Measurements from ENCODE around the gene LRRC74B.
A peak's percentile ranks its signal among the peaks of the same experiment; 100 is the strongest.

Gene LRRC74B

DNA sequence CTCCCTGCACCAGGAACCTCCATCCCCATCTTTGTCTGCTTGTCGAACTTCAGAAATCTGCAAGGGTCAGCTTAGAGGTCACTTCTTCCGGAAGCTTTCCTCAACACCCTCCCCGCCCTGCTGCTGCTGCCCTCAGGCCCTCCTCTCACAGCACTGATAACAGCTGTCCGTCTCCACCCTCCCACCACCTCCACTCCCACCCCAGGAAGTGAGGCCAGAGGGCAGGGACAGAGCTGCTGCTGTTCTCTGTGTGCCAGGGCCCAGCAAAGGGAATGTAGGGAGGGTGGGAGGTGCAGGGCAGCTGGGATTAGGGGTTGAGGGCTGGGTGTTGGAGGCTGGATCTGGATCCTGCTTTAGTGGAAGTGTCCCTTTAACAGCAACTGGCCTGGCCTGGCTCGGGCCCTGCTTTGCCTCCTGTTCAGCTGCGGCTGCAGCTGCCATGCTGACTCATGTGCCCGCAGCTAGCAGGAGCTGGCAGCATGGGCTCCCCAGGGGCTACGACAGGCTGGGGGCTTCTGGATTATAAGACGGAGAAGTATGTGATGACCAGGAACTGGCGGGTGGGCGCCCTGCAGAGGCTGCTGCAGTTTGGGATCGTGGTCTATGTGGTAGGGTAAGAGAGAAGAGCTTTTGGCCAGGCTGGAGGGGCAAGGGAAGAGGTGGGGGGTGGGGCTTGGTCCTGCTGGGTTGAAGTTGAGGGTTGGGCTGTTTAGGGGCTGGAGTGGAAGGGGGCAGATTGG, 30.9 kb upstream of the LRRC74B start, which contains the start of gene P2RX6:
Gene P2RX6, plus strand, starts transcription at position 440 of the 740 bp plus-strand sequence. Its CDS starts 10 bp downstream, at position 450.
- DNase-seq, result peak; percentile 90

DNA sequence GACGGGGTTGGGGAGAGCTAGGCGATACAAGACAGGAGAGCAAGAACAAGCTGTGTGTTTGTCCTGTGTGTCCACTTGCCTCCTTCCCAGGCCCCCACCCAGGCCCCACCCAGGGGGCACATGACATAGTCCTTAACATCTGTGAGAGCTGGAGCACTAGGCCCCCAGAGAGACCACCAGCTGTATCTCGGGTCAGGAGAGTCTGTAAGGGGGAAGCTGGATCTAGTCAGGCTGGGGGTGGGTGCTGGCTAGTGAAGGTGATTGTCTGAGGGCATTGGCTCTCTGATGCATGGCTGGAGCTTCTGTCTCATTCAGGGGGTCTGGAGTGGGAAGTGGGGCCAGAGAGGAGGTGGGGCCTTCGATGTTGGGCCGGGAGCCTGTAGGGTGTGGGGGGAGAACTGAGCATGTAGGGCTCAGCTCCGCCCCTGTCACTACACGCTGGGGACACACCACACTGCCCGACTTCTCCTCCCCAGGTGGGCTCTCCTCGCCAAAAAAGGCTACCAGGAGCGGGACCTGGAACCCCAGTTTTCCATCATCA, 30.2 kb upstream of the LRRC74B start:
- no peak for DNase-seq

DNA sequence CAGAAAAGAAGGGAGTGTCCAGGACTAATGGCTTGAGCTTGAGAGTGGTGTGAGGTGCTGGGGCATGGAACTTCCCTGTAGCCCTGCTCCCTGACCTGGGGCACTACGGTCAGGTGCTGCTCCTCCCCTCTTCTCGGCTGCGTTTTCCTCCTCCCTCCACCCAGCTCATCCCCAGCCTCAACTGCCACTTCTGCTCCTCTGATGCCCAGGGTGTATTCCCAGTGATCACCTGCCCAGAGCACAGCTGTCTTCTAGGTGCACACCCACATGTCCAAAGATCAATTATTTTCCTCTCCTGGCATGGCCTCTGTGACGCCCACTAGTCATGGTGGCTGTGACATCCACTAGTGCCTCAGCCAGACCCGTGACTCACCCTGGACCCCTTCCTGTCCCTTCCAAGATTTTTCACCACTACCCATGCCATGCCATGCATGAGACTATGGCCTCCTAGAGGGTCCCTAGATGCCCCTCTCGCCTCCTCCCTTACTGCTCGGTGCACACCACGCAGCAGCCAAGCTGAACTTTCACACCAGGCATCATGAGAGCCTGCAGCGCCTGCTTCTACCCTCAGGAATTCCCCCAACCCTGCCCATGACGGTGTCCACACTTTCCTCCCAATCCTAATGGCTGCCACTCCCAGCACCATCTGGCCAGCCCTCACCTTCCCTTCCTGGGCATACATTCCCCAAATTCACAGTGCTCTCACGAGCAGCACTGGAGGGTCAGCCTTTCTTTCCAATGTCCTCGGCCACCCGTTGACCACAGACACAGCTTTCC, 28.9 kb upstream of the LRRC74B start:
- no peak for DNase-seq

DNA sequence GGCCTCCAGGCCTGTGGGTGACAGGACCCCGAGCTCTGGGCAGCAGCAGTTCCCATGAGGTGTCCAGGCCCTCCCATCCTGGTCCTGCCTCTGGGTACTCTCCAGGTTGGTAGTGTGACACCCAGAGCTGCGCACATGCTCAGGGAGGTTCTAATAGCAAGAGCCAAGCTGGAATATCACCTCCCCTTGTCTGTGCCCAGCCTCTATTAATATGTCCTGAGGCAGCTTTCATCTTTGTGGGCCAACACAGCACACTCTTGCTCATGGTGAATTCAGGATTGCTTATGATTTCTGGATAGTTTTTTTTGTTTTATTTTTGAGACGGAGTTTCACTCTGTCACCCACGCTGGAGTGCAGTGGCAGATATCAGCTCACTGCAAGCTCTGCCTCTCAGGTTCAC, 27.4 kb upstream of the LRRC74B start:
- DNase-seq, result no peak

DNA sequence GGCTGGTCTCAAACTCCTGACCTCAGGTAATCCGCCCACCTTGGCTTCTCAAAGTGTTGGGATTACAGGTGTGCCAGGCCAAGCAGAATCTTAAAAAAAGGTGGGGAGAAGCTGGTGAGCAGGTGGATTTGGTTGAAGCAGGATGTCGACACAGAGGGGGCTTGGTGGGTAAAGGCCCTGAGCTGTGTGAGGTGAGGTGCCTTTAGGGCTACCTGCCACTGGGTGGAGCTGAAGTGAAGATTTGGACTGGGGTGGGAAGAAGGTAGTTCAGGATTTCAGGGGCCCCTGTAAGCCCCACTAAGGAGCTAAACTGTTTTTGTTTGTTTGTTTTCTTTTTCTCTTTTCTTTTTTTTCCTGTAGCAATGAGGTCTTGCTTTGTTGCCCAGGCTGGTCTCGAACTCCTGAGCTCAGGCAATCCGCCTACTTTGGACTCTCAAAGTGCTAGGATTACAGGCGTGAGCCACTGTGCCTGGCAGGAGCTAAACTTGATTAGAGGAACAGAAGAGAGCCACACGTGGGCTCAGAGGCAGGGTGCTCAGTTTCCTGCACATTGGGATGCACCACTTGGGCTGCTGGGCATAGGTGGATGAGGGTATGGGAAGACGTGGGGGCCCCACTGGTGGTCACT, 24.8 kb upstream of the LRRC74B start:
- peak; percentile 70 for DNase-seq

DNA sequence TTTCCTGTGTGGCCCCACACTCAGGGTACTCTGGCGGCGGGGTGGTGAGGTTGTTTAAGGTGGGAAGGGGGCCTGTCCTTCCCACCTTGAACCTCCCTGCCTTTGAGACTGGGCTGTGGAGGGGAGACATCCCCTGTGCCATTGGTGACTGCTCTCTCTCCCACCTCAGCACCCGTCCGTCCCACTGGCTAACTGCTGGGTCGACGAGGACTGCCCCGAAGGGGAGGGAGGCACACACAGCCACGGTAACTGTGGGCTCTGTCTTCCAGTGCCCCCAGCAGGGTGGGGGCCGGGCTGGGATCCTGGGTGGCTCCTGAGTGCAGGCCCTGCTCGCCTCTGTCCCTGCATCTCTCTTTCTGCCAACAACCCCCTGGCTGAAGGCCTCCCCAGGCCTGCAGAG, 23.2 kb upstream of the LRRC74B start:
- DNase-seq, result no peak

DNA sequence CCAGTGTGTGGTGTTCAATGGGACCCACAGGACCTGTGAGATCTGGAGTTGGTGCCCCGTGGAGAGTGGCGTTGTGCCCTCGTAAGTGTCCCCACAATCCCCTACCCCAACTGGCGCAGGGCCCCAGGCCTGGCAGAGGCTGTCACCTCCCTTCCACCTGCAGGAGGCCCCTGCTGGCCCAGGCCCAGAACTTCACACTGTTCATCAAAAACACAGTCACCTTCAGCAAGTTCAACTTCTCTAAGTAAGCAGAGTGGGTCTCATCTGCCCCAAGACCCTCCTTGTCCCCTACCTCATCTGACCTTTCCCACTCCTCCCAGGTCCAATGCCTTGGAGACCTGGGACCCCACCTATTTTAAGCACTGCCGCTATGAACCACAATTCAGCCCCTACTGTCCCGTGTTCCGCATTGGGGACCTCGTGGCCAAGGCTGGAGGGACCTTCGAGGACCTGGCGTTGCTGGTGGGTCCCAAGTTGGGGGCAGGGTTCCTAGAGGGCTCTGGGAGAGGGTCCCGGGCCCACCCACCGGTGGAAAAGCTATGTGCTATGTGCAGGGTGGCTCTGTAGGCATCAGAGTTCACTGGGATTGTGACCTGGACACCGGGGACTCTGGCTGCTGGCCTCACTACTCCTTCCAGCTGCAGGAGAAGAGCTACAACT, 22.7 kb upstream of the LRRC74B start:
- no peak for DNase-seq

DNA sequence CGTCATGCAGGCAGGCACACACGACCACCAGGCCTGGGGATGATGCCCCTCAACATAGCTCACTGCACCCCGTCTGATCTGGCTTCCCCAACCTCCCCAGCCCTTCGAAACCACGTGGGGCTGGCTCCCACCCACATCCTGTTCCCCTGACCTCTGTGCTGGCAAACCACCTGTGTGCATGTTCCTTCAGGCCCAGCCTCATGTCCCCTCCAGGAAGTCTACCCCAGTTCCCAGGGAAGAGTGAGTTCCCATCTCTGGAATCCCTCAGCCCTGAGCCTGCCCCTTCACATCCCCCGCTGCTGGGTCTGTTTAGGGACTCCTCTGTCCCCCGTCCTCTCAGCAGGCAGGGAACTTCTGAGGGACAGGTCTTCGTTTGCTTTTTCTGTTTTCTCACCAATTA, 20.5 kb upstream of the LRRC74B start:
- DNase-seq, result no peak

DNA sequence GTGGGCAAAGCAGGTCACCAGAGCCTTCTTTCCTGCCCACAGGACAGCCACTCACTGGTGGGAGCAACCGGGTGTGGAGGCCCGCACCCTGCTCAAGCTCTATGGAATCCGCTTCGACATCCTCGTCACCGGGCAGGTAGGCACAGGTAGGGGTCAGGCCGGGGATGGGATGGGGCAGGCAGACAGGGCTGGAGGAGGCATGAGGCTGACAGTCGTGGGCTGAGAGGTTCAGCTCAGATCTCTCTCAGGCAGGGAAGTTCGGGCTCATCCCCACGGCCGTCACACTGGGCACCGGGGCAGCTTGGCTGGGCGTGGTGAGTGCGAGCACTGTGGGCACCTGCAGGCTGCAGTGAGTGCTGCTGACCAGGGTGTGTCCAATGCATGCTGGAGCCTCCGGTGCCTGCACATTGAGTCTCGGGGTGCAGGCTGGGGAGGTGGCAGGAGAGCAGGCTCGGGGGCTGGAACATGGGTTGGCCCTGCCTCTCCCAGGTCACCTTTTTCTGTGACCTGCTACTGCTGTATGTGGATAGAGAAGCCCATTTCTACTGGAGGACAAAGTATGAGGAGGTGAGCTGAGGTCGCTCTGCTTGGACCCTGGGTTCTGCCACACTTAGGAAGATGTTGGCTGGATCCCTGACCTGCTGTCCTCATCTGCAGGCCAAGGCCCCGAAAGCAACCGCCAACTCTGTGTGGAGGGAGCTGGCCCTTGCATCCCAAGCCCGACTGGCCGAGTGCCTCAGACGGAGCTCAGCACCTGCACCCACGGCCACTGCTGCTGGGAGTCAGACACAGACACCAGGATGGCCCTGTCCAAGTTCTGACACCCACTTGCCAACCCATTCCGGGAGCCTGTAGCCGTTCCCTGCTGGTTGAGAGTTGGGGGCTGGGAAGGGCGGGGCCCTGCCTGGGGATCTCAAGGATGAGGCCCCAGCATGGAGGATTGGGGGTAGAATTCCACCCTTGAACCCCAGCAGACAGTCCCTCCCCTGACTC, 19.7 kb upstream of the LRRC74B start:
- no peak for DNase-seq

DNA sequence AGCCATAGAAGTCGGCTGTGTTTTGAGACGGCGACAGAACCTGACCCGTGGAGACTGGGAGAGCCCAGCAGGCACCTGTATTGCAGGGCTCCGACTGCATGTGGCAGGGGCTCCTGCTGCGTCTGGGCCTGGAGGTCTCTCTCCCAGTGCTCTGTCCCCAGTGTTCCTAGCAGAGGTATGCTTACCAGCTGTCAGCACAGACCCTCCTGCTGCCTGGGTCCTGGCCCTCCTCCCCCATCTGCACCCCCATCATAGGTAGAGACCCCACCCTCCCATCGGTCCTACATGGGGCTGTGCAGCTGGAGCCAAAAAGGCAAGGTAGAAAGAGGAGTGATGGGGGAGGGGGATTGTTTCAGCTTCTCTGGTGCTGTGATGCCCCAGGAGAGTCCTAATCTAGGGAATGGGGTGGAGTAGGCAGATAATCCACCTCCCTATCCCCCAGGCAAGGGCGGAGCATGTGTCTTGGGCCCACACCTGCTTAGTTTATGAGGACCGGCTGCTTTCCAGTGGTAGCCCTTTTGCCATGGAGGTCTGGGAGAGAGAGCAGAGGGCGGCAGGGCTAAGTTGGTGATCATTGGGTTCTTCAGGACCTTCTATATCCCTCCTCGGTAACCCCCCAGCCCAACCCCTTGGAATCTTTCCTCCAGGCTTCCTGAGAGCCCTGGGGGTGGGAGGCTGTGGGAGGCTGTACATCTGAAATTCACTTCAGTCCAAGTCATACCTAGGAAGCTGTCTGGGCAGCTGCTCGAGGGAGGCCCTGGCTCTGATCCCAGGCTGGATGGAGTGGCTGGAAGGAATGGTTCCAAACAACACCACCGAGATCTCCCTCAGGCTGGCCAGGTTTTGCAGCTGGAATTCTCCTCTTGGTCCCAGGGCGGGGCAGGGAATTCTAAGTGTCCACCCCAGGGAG, 18.7 kb upstream of the LRRC74B start:
- no peak for DNase-seq

DNA sequence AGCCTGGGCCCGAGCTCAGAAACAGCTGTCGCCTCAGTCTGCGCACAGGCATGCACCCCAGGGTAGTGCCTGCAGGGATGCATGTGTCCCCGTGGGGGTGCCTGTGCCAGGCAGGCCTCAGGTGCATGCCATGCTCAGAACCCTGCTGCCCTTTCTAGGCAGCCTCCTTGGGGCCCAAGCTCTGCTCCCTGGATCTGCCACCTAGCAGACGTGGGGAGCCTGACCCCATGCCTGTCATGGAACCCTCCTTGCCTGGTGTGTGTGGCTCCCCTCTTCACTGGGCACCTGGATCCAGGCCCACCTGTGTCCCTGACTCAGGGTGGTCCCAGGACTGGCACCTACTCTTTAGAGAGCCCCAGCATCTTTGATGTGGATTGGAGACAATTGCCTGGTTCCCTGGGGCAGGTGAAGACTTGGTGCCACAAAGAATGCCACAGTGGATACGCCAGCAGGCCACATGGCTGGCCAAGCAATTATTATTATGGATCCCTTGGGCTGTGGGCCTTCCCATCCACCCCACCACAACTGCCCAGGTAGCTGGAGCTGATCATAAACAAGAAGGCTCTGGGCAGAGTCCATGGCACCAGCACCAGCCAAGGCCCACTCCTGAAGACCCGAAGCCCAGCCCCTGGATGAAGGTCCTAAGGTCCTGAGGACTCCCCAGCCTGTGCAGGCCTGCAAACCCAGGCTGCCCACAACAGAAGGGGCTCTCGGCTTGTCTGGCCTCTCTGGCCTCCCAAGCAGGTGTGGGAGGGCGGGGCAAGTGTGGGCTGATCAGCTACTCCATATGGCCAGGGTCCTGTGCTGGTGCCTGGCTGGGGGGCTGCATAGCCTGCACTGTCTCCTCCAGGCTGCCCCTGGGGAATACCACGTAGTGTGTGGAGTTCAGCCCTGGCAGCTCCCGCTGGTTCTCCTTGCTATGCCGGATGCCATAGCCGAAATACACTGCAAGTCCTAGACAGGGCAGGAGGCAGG, 17.2 kb upstream of the LRRC74B start:
- no peak for DNase-seq

DNA sequence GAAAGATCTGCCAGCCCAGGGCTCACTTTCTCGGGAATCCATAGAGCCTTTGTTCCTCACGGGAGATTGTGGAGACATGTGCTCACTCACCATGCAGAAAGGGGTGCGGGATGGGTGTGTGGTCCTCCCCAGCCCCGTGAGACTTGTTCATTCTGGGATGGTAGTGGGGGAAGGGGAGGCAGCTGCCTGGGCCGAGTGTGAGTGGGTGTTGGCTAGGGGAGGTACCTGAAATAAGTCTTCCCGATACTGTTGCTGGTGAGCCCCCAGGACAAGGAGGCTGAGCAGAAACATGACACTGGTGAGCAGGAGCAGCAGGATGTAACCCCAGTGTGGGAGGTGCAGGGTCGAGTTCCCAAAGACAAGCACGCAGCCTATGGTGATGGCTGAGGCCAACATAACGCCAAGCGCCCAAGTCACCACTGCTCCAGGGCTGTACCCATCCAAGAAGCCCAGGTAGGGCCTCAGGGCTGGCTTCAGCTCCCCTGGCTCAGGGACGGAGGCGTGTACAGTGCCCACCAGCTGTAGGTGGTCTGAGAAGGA, 16.2 kb upstream of the LRRC74B start:
- no peak for DNase-seq

DNA sequence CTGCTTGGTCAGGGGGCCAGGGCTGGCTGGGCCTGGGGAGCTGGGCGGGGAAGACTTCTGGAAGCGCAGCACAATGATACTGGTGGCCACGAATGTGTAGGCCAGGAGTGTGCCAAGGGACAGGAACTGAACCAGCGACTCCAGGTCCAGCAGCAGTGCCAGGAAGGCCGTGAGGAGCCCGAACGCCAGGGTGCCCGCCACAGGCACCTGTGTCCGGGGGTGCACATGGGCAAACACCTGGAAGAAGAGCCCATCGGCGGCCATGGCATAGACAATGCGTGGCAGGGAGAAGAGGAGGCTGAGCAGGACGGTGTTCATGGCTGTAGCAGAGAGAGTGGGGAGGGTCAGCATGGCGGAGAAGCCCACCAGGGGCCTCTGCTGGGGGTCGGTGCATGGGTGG, 15.7 kb upstream of the LRRC74B start:
- DNase-seq, result no peak

DNA sequence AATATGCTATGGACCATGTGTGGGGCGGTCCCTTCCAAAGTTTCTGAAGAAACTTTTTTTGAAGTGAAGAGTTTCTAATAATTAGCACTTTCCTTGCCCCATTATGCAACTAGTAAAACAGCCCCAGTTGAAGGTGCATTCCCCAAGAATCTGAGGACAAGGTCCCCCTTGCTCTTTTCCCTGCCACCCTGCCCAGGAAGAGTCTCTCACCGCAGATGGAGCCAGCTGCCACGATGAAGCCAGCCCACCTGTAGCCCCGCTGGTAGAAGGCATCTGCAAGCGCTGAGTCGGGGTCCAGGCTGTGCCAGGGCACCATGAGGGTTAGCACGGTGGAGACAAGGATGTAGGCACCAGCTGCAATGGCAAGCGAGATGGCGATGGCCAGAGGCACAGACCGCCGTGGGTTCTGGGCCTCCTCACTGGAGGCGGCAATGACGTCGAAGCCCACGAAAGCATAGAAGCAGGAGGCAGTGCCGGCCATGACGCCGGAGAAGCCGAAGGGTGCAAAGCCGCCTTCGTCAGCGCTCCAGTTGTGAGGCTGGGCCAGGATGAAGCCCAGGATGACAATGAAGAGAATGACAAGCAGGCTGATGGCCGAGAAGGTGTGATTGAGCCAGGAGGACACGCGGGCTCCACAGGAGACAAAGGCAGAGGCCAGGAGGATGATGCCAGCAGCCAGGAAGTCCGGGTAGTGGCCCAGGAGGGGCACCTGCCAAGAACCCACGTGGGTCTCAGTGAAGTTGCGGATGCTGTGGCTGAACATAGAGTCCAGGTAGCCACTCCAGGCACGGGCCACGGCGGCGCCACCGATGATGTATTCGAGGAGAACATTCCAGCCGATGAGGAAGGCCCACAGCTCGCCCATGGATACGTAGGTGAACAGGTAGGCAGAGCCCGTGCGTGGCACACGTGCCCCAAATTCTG, 14.9 kb upstream of the LRRC74B start:
- no peak for DNase-seq

DNA sequence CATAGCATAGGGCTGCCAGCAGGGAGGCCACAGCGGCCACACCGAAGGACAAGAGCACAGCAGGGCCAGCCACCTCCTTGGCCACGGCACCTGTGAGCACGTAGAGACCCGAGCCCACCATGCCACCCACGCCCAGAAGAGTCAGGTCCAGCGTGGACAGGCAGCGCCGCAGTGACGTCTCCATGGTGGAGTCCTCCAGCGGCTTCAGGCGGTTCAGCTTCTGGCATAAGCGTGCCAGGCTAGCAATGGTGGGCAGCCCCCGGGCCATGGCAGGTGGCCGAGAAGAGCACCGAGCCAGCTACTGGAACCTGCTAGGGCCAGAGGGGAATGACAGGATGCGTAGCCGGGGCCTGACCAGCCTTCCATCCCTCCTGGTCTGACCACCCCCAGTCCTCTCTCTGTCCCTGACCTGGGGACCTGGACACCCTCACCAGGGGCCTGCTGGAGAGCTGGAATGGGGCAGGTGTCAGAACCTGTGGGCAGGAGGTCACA, 14.2 kb upstream of the LRRC74B start:
- no peak for DNase-seq

DNA sequence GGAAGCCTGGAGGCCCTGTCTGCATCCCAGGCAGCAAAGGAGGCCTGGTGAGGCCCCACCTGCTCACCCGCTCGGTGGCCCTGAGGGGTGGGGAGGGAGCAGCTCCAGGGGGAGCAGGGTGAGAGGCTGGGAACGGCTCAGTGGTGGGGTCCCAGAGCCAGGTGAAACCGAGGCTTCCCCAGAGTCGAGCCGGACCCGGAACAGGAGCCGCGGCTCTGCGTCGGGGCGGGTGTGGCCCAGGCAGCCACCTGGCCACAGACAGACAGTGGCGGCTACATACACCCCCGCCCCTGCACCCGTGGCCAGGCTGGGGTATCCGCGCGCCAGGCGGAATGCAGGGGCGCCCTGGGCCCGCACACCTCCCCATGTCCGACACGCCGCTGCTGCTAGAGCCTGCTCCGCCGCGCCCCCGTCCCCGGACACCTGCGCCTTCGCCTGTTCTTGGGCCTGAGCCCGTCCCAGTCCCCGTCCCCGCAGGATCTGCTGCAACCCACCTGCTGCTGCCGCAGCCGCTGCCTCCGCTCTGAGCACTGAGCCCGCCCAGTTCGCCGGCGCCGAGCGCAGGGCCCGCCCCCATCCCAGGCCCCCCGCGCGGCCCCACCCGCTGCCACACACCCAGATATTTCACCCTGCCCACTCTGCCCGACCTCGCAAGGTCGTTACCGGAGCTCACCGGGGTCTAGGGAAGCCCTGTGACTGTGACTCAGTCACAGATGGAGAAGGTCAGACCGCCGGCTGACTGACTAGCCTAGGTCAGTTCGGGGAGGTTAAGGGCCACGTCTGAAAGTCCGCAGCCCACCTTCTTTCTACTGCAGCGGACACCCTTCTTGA, 13.5 kb upstream of the LRRC74B start, which contains the start of gene SLC7A4:
Gene SLC7A4, minus strand, starts transcription at position 525 of the 831 bp plus-strand sequence. CDS start 749 bp downstream, outside the sequence.
- peak; percentile 40 for DNase-seq

Data from hematopoietic multipotent progenitor cell treated with erythropoietin and hydrocortisone succinate and interleukin-3 and kit ligand, for 4 days (in vitro differentiated cells).